ENCODE measurements around the gene RALGAPA2.

RALGAPA2 gene

DNA sequence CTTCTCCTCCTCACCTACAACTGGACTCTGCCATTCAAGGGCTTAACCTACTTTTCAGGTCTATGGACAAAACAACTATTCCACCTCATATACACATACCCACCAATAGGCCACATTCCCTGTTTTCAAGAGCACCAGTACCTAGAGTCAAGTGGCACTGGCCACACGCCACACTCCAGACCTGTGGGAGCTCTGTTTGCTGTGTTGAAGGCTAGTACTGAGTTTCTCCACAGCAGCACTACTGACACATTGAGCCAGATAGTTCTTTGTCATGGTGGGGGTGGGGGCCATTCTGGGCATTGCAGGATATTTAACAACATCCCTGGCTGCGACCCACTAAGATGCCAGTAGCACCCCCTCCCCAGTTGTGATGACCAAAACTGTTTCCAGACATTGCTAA, 84.1 kb downstream of the RALGAPA2 start:
- no peak for DNase-seq (ENCODE audit: low spot score)

DNA sequence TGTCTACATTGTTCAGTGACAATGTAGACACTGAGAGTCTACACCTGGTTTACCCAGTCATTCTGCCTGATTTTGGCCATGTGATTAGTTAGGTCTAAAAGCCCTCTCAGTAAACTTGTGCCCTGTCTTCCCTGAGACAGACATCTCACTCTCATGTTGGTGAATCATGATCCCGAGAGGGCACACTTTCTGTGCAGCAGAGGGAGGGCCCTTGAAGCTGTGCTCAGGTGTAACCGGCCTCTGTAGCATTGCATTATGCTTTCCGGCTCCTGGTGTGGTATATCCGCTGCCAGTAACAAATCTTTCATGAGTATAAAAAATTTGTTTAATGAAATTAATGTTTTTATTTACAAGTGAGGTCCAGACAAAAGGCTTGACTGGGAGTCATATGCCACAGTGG, 85.0 kb downstream of the RALGAPA2 start:
- DNase-seq (ENCODE audit: low spot score): no peak

GRCh38 chr20:20624914-20625313, 87.5 kb downstream of the RALGAPA2 start:
- DNase-seq (ENCODE audit: low spot score): no peak

DNA sequence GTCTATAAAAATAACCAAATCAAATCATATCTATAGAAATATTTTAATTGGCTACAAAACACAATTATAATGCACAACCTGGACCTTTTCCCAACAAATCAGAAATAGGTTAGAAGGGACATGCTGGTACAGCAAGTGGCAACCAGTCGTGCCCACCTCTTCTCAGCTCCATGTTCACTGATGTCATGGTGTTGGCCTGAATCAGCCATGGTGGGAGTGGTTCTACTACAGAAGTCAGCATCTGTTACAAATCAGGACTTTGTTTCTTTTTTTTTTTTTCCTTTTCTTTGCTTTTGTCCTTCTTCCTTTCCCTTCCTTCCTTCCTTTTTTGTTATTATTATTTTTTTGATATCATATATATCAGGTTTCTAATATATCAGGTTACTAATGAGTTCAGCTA, 91.2 kb downstream of the RALGAPA2 start:
- no peak for DNase-seq (ENCODE audit: low spot score)

- no peak for DNase-seq (ENCODE audit: low spot score)
These were observed 98.1 kb downstream of the RALGAPA2 start for GRCh38 chr20:20614391-20614790.

- no peak for DNase-seq (ENCODE audit: low spot score)
These were observed 100.2 kb downstream of the RALGAPA2 start for GRCh38 chr20:20612251-20612650.

GRCh38 chr20:20611167-20611566, 101.3 kb downstream of the RALGAPA2 start:
- DNase-seq (ENCODE audit: low spot score): no peak

- no peak for DNase-seq (ENCODE audit: low spot score)
These were observed 102.9 kb downstream of the RALGAPA2 start for GRCh38 chr20:20609522-20609921.

DNA sequence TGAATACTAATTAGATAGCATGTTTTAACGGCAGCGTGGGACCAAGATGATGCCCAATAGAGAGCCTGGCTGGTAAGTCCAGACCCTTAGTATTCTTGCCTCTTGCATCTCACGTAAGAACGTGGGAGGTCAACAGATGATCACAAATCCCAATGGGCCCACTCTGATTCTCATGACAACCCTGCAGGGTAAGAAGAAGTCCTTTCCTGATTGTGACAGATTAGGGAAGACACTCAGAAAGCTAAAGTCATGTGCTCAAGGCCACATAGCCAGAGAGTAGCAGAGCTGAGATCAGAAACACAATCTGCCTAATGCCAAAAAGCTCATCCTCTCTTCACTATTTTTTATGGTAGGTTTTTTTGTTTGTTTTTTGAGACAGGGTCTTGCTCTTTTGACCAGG, 103.8 kb downstream of the RALGAPA2 start:
- no peak for DNase-seq (ENCODE audit: low spot score)

DNA sequence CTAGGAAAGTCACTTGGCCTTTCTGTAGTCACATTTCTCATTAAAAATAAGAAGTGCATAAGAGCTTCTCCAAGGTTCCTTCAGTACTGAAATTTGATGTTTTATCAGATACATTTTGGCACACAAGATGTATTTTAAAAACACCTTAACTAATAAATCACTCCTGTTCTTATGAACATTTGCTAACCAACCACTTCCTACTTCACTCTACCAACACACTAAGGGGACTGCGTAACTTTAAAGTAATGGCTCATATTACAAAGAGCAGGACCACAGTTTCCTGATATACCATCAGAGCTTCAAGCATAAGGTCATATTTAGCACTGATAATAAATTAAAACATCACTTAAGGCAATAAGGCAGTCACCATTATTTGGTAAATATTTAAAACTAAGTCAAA, 104.4 kb downstream of the RALGAPA2 start:
- no peak for DNase-seq (ENCODE audit: low spot score)

DNA sequence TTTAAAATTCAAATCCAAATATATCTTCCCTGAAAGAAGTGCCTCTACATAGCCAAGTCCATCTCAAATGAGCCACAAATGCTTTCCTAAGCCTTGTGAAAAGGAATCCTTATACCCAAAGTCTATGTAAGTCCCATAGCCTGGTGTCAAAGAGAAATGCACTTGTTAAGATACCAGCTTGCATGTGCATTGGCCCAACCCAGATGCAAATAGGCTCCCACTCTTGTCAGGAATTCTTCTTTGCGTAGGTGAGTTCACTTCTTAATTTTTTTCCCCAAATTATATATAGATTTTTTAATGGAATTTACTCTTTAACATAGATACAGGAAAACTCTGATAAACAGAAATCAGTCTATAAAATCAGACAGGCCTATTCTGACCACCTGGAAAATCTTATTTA, 105.6 kb downstream of the RALGAPA2 start:
- no peak for DNase-seq (ENCODE audit: low spot score)

DNA sequence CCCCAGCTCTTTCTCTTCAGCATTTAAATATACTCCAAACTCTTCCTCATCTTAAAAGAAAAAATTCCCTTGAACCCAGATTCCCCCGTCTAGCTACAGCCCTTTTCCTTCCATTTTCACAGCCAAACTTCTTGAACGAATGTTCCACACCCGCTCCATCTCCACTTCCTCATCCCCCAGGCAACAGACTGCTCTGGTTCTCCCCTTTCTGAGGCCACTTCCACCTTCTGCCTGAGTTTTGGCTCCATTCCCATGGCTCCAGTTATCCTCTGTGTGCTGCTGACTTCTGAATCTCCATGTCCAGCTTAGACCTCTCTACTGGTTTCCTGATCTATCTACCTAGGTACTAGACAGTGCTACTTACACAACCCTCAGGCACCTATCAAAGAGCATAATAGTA, 106.4 kb downstream of the RALGAPA2 start:
- DNase-seq (ENCODE audit: low spot score): no peak

- no peak for DNase-seq (ENCODE audit: low spot score)
These were observed 107.5 kb downstream of the RALGAPA2 start for GRCh38 chr20:20604907-20605306.

GRCh38 chr20:20604357-20604756, 108.1 kb downstream of the RALGAPA2 start:
- DNase-seq (ENCODE audit: low spot score): no peak

DNA sequence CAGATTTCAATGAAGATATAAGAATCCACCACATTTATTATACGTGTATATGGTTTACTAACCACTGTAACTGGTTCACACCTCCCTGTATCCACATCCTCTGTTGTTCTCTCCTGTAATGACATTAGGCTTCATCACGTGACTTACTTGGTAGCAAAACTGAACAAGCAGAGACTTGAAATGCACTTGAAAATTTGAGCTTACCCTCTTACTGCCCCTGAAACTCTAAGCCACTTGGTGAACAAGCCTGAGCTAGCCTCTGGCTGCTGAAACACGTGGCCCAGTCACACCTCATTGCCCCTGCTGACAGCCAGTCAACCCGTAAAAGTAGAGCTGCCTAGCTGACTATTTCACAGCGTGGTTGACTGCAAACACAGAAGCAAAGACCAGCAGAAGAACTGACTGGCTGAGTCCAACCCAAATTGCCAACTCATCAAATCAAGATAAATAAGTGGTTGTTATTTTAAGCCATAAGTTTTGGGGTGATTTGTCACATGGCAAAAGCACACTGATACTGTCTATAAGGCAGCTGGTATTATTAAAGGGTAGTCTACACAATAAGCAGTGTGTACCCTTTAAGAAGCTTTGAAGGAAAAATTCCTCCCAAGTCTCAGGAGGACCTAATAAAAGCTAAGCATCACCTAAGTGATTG, 109.0 kb downstream of the RALGAPA2 start:
- DNase-seq (ENCODE audit: low spot score): no peak

GRCh38 chr20:20597966-20598365, 114.5 kb downstream of the RALGAPA2 start:
- DNase-seq (ENCODE audit: low spot score): no peak

GRCh38 chr20:20594171-20594530, 118.3 kb downstream of the RALGAPA2 start:
- DNase-seq (ENCODE audit: low spot score): no peak

DNA sequence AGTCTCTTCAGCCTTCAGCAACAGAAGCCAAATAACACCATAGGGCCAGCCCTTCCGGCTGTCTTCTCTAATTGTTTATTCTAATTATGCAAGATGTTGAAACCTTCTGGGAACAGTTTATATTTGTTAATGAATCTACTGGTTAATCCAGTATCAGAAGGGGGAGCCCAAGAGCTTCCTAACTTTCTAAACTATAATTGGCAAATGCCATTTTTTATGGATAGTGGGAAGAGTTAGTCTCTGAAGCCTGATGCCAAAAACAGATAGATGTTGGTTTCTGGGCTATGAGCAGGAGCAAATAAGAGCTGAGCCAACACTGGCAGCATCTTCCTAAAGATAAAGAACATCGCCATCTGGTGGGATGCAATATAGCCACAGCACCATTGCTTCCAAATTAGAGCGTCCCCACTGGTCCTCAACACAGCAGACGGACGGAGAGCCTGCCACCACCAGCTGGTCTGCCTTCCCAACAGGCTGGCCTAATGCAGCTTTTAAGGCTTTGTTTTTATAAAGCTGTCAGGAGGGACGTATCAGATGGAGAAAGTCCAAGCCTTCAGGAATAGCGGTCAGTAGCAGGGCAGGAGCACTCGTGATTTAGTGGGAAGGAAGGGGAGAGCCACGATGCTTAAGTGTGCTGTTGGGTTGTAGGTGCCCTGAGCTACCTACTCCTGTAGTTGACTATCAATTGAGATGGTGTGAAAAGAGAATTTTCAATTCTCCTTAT, 118.8 kb downstream of the RALGAPA2 start:
- peak; percentile 62 for DNase-seq (ENCODE audit: low spot score)

DNA sequence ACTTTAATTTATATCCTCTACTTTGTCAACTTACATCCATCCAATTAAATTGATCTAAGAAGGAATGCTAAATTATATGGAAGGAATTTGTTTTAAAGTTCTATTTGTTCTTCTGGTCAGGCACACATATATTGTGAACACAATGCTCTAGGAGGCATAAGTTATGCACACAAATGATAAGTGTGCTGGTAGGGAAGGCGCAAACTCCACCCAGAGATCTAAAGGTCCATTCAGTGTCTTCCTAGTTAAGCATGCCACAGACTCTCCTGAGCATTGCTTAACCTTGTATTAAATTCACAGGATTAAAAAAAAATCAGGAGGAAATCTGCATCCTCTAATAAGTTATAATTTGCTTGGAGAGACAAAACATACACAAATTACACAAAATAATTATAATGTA, 127.3 kb downstream of the RALGAPA2 start:
- DNase-seq (ENCODE audit: low spot score): no peak

DNA sequence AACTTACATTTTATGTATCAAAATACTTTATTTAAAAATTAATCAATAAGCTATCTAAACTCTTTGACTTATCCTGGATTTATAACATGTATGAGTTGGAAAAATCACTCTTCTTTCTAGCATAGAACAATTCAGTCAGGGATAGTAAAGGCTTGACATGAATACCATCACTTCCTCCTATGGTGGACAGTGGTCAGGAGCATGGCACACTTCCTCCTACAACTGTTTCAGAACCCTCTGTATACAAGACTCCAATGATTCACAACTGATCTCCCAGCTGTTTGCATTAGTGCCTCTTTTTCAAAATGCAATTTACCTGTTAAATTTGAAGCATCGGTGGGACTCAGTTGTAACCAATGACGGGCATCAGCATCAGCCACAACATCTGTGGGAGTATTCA, 129.7 kb downstream of the RALGAPA2 start:
- no peak for DNase-seq (ENCODE audit: low spot score)

- no peak for DNase-seq (ENCODE audit: low spot score)
These were observed 132.3 kb downstream of the RALGAPA2 start for GRCh38 chr20:20580139-20580538.

DNA sequence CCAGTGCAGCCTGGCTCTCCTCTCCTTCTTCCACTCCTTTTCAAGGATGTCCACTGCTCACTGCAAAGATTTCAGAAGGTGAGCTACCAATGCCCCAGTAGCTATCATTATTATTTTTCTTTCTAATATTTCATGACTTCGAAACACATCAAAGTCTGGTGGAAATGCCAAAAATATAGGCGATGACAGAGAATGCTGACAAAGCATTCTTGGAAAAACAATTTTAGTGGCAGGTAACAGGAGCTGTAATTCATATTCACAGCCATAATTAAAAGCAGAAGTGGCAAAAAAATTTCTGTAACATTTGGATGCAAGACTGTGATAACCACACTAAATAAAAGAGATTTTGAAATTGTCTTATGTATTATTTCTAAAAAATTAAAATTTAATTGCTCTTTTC, 133.6 kb downstream of the RALGAPA2 start:
- no peak for DNase-seq (ENCODE audit: low spot score)

DNA sequence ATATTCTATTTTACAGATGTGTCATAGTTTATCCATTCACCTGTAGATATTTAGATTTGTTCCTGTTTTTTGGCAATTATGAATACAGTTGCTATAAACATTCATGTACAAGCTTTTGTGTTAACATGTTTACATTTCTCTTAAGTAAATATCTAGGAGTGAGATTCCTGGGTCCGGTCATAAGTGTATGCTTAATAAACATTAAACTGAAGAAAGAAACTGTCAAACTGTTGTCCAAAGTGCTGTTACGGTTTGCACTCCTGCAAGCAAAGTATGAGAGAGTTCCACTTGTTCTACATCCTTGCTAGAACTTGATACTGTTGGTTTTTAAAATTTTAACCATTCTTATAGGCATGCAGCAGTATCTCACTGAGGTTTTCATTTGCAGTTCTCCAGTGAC, 138.6 kb downstream of the RALGAPA2 start:
- no peak for DNase-seq (ENCODE audit: low spot score)
